K562 (cell line): ENCODE data around the gene ARL16. TPM values are rescaled to one million over a fixed set of nuclear protein-coding genes. Genes with fewer than 3 reads are reported as not detected.

ENCODE experiments used
- ATF1 ChIP-seq, 2 experiments: fragments of 450-650 bp in 1 of 2; IDR thresholded peaks; 2 replicates each; pipeline ENCODE4 v1.6.1; 2016; ENCODE audit warnings: missing compliant biosample characterization in 1 of 2, missing genetic modification characterization in 1 of 2
- BRF2 ChIP-seq: IDR thresholded peaks from 3 replicates; pipeline ENCODE4 v1.6.1; 2011; ENCODE audit warnings: borderline replicate concordance, mild to moderate bottlenecking; ENCODE audit not compliant: insufficient read length, insufficient read depth
- CAMTA2 ChIP-seq: fragments of 250-450 bp; sonication (Bioruptor Pico); conservative IDR thresholded peaks from 2 replicates; pipeline ENCODE4 v1.5.1; 2022
- FOXA1 ChIP-seq: fragments of 450-650 bp; IDR thresholded peaks from 2 replicates; pipeline ENCODE4 v1.6.1; 2016; ENCODE audit warnings: mild to moderate bottlenecking, borderline replicate concordance
- FOXJ2 ChIP-seq: fragments of 200-800 bp; sonication (Bioruptor generic); IDR thresholded peaks from 2 replicates; pipeline ENCODE4 v1.6.1; 2016; ENCODE audit warnings: missing genetic modification characterization, missing compliant biosample characterization
- GATAD2A ChIP-seq: fragments of 450-650 bp; IDR thresholded peaks from 2 replicates; pipeline ENCODE4 v1.6.1; 2017
- ILK ChIP-seq: fragments of 450-650 bp; IDR thresholded peaks from 2 replicates; pipeline ENCODE4 v1.6.1; 2016; ENCODE audit warnings: missing genetic modification characterization, low read depth, mild to moderate bottlenecking, missing compliant biosample characterization, moderate library complexity, borderline replicate concordance
- KAT8 ChIP-seq: fragments of 450-650 bp; IDR thresholded peaks from 2 replicates; pipeline ENCODE4 v1.6.1; 2016; ENCODE audit warnings: low read depth, mild to moderate bottlenecking
- MCM5 ChIP-seq: fragments of 450-650 bp; IDR thresholded peaks from 2 replicates; pipeline ENCODE4 v1.6.1; 2016; ENCODE audit warnings: low read depth
- NFE2 ChIP-seq: IDR thresholded peaks from 2 replicates; pipeline ENCODE4 v1.6.1; 2014; ENCODE audit warnings: antibody characterized with exemption, low read depth
- PCBP2 ChIP-seq: fragments of 200-400 bp; formaldehyde crosslinking; IDR thresholded peaks from 2 replicates; pipeline ENCODE4 v1.6.1; 2018; ENCODE audit warnings: low read length, low read depth, mild to moderate bottlenecking, moderate library complexity; ENCODE audit not compliant: poor library complexity, severe bottlenecking
- SIRT6 ChIP-seq: IDR thresholded peaks from one replicate; pipeline ENCODE4 v1.6.1; 2012; ENCODE audit warnings: low read depth, mild to moderate bottlenecking, control low read depth, inconsistent platforms, low read length, moderate library complexity
- ZBTB34 ChIP-seq: fragments of 250-450 bp; sonication (Bioruptor Pico); IDR thresholded peaks from 2 replicates; pipeline ENCODE4 v1.8.0; 2021; ENCODE audit warnings: mild to moderate bottlenecking, moderate library complexity
- ZNF124 ChIP-seq: sonication (generic); formaldehyde crosslinking; IDR thresholded peaks from 2 replicates; pipeline ENCODE4 v1.8.1; 2022; ENCODE audit warnings: missing genetic modification reagents
- ZNF165 ChIP-seq: fragments of 250-450 bp; sonication (Bioruptor Pico); IDR thresholded peaks from 2 replicates; pipeline ENCODE4 v1.4.0; 2020; ENCODE audit warnings: borderline replicate concordance
- ZNF354B ChIP-seq: fragments of 250-450 bp; sonication (Bioruptor Pico); IDR thresholded peaks from 2 replicates; pipeline ENCODE4 v1.4.0; 2020
- polyA plus RNA-seq, 8 experiments: library from polyadenylated mRNA; depleted of rRNA in 4 of 8; stranded (reverse) in 5 of 8; unstranded in 3 of 8; fragments of >200 nt; fragmentation: Nextera tagmentation in 2 of 8; fragmentation: Illumina TruSeq in 1 of 8; extraction: Ambion mirVana in 2 of 8; extraction: Trizol in 1 of 8; gene quantifications; 2 replicates each; pipeline versions ENCODE4 v1.2.1 to v1.2.3, GENCODE V29; 2011 to 2014; ENCODE audit warnings: inconsistent platforms in 1 of 8, missing spikeins in 1 of 8
- total RNA-seq, 7 experiments: library from RNA; depleted of rRNA in 6 of 7; stranded (reverse); fragments of >200 nt in 6 of 7; fragmentation: Illumina TruSeq in 2 of 7; extraction: Trizol in 2 of 7; gene quantifications; 2 replicates each; pipeline versions ENCODE4 v1.2.1 to v1.2.3, GENCODE V29; 2011 to 2021; ENCODE audit warnings: low replicate concordance in 1 of 7
- TF ChIP-seq, protein P1 (sequence below): sonication (generic); formaldehyde crosslinking; IDR thresholded peaks from 2 replicates; pipeline ENCODE4 v1.8.1; 2023; ENCODE audit warnings: mild to moderate bottlenecking, missing genetic modification reagents, moderate library complexity
- TF ChIP-seq, protein P2 (sequence below): fragments of 450-650 bp; IDR thresholded peaks from 2 replicates; pipeline ENCODE4 v1.7.0; 2016; ENCODE audit warnings: borderline replicate concordance
- TF ChIP-seq, protein P3 (sequence below): sonication (generic); formaldehyde crosslinking; IDR thresholded peaks from 2 replicates; pipeline ENCODE4 v1.8.0; 2022; ENCODE audit warnings: missing genetic modification reagents, mild to moderate bottlenecking, borderline replicate concordance
- TF ChIP-seq, protein P4 (sequence below): sonication (generic); formaldehyde crosslinking; IDR thresholded peaks from 2 replicates; pipeline ENCODE4 v1.9.0; 2022; ENCODE audit warnings: mild to moderate bottlenecking, missing genetic modification reagents

ARL16 gene
- total and polyA plus RNA-seq, 9 of the 15 experiments (the other 6 are each of a cell fraction or from before 2014, with no cell fraction given), result 5.4 to 32.4 (median 22.6) TPM

GRCh38 chr17:81722184-81723120 lies 38.9 kb upstream of the ARL16 start (continued):
- TF ChIP-seq PCBP2 (no peak), ILK (tag) (no peak), ZNF124 (CRISPR knock-in tag) (no peak), FOXA1 (no peak), GATAD2A (no peak), ZNF354B (CRISPR knock-in tag) (no peak), NFE2 (peak; percentile 92), KAT8 (no peak), BRF2 (no peak), MCM5 (no peak), ZNF165 (CRISPR knock-in tag) (no peak), SIRT6 (no peak), ZBTB34 (CRISPR knock-in tag) (no peak), ATF1 (CRISPR knock-in tag; IDR thresholded peaks at IDR 0.05) (no peak), ATF1 (tag; IDR thresholded peaks at IDR 0.05) (no peak), FOXJ2 (tag) (no peak), CAMTA2 (CRISPR knock-in tag) (no peak)
- TF ChIP-seq, protein P1, sequence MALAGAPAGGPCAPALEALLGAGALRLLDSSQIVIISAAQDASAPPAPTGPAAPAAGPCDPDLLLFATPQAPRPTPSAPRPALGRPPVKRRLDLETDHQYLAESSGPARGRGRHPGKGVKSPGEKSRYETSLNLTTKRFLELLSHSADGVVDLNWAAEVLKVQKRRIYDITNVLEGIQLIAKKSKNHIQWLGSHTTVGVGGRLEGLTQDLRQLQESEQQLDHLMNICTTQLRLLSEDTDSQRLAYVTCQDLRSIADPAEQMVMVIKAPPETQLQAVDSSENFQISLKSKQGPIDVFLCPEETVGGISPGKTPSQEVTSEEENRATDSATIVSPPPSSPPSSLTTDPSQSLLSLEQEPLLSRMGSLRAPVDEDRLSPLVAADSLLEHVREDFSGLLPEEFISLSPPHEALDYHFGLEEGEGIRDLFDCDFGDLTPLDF (CRISPR knock-in tag), result no peak
- TF ChIP-seq, protein P2, sequence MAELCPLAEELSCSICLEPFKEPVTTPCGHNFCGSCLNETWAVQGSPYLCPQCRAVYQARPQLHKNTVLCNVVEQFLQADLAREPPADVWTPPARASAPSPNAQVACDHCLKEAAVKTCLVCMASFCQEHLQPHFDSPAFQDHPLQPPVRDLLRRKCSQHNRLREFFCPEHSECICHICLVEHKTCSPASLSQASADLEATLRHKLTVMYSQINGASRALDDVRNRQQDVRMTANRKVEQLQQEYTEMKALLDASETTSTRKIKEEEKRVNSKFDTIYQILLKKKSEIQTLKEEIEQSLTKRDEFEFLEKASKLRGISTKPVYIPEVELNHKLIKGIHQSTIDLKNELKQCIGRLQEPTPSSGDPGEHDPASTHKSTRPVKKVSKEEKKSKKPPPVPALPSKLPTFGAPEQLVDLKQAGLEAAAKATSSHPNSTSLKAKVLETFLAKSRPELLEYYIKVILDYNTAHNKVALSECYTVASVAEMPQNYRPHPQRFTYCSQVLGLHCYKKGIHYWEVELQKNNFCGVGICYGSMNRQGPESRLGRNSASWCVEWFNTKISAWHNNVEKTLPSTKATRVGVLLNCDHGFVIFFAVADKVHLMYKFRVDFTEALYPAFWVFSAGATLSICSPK, result no peak
- TF ChIP-seq, protein P3, sequence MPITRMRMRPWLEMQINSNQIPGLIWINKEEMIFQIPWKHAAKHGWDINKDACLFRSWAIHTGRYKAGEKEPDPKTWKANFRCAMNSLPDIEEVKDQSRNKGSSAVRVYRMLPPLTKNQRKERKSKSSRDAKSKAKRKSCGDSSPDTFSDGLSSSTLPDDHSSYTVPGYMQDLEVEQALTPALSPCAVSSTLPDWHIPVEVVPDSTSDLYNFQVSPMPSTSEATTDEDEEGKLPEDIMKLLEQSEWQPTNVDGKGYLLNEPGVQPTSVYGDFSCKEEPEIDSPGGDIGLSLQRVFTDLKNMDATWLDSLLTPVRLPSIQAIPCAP, result no peak
- TF ChIP-seq, protein P4, sequence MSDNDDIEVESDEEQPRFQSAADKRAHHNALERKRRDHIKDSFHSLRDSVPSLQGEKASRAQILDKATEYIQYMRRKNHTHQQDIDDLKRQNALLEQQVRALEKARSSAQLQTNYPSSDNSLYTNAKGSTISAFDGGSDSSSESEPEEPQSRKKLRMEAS, result no peak
